ENCODE measurements around the gene LARGE1. TPM values are rescaled to one million over a fixed set of nuclear protein-coding genes. Genes with fewer than 3 reads are reported as not detected.
A peak's percentile ranks its signal among the peaks of the same experiment; 100 is the strongest.

Gene LARGE1
- total RNA-seq, 1 experiment from 2014 or later = 1.3 TPM

DNA sequence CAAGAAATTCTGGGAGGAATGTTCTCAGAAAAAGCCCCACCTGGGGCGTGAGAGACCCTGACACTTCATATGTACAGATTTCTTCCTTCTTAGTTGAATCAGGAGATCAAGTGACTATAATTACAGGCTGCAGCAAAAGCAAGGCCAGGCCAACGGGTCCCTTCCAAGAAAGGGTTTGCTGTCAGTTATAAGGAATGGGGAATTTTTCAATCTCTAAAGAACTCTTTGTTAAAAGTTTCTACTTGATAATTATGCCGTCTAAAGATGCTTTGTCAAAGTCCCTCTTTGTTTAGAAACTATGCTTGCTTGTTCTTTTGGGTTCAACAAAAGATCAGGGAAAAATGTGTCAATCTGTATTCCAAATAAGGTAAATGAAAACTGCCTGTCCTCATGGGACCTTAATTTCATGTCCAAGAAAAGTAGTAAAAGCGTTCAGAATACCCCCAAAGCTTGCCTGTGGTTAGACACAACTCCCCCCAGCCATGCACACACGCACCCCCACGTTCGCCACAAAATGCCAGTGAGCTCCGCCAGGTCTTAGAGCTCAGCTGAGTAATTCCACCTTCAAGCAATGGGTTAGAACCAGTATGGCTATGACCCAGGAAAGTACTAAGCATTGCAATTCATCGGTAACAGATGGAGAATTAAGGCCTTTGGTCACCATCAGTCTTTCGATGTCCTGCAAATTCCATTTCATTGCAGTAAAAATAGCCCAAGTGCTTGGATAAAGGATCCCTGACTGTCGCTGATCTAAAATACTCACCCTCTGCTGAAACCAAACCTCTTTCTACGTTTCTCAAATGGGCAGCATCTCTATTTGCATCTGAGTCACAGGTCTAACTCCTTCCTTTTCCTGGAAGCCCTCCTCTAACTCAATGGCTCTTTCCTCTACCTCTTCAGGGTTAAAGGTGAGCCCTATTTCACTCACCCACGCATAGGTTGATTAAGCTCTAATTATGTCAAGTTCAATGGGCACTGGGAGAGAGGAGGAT lies 442.9 kb downstream of the LARGE1 start:
- intact Hi-C loops (cut with micrococcal nuclease) = no loop called here
- no peak overlapping the region for H3K4me2 ChIP-seq (ENCODE audit: low read length)

DNA sequence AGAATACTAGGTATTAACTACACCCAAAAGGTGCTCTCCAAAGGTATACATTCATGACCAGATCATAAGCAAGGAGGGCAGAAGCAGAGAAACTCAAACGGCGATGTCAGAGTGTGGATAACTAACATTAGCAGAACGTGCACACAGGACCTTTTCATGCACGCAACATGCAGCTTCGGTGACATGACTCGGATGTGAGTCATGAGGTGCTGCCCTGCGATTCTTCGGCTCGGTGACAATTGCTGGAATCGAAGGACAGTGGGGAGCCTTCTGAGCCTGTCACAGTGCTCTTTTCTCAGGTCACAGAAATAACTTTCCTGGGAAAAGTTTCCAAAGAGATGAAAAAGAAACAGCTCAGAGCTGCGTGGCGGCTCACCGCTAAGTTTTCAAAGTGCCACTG lies 443.6 kb downstream of the LARGE1 start:
- ATAC-seq (no peak), DNase-seq (peak; percentile 19)
- H3K4me3 ChIP-seq (ENCODE audit: low read length) = no peak overlapping the region
- no peak overlapping the region for H3K4me2 ChIP-seq (ENCODE audit: low read length)
- peak overlapping the region; percentile 65 for H3K27ac ChIP-seq (ENCODE audit: low read length)
- no peaks in the 10 kb centered on the region for H4K20me1 ChIP-seq (ENCODE audit: low read length)
- no peaks in the 10 kb centered on the region for H3F3A ChIP-seq (ENCODE audit: low read length, unreplicated experiment)
- H3K9me3 ChIP-seq (ENCODE audit: low read length) = no peaks in the 10 kb centered on the region
- H3K4me1 ChIP-seq (ENCODE audit: insufficient read depth, low read length) = no peaks in the 10 kb centered on the region
- intact Hi-C loops (cut with micrococcal nuclease) = no loop called here
- no TSS peak for BruUV-seq (replicated peaks)
- no peak for TF ChIP-seq EZH2phosphoT487 (IDR thresholded peaks at IDR 0.05; ENCODE audit: borderline replicate concordance, low read length)
- TF ChIP-seq, protein P1, sequence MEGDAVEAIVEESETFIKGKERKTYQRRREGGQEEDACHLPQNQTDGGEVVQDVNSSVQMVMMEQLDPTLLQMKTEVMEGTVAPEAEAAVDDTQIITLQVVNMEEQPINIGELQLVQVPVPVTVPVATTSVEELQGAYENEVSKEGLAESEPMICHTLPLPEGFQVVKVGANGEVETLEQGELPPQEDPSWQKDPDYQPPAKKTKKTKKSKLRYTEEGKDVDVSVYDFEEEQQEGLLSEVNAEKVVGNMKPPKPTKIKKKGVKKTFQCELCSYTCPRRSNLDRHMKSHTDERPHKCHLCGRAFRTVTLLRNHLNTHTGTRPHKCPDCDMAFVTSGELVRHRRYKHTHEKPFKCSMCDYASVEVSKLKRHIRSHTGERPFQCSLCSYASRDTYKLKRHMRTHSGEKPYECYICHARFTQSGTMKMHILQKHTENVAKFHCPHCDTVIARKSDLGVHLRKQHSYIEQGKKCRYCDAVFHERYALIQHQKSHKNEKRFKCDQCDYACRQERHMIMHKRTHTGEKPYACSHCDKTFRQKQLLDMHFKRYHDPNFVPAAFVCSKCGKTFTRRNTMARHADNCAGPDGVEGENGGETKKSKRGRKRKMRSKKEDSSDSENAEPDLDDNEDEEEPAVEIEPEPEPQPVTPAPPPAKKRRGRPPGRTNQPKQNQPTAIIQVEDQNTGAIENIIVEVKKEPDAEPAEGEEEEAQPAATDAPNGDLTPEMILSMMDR (conservative IDR thresholded peaks at IDR 0.05; ENCODE audit: low read depth, low read length) = no peak
- no peak for TF ChIP-seq EZH2 (IDR thresholded peaks at IDR 0.05; ENCODE audit: low read length, unreplicated experiment)
- no peaks in the 10 kb centered on the region for H3K79me2 ChIP-seq (ENCODE audit: low read length)
- no peak overlapping the region for H2AFZ ChIP-seq (ENCODE audit: low read length)
- no peaks in the 10 kb centered on the region for H3K27me3 ChIP-seq (ENCODE audit: low read length)
- CTCF ChIA-PET = no interaction called here
- no peak overlapping the region for H3K9ac ChIP-seq (ENCODE audit: low read length)
- H3K36me3 ChIP-seq (ENCODE audit: low read depth, low read length) = no peaks in the 10 kb centered on the region
- POLR2A ChIA-PET (ENCODE audit: unreplicated experiment) = no interaction called here
- no peaks in the 10 kb centered on the region for H3K9me2 ChIP-seq (replicated peaks; ENCODE audit: low read length)

More for the DNA sequence above, 442.9 kb downstream of the LARGE1 start:
- ChIA-PET POLR2A (ENCODE audit: unreplicated experiment) (no interaction called here), CTCF (no interaction called here)
- no peaks in the 10 kb centered on the region for H3K27me3 ChIP-seq (ENCODE audit: low read length)
- no peaks in the 10 kb centered on the region for H3K9me3 ChIP-seq (ENCODE audit: low read length)
- no peaks in the 10 kb centered on the region for H3K79me2 ChIP-seq (ENCODE audit: low read length)
- H2AFZ ChIP-seq (ENCODE audit: low read length) = no peak overlapping the region
- no peak overlapping the region for H3K9ac ChIP-seq (ENCODE audit: low read length)
- H3K4me1 ChIP-seq (ENCODE audit: insufficient read depth, low read length) = no peaks in the 10 kb centered on the region
- H3K36me3 ChIP-seq (ENCODE audit: low read depth, low read length) = no peaks in the 10 kb centered on the region
- ATAC-seq (no peak), DNase-seq (no peak)
- TF ChIP-seq EZH2phosphoT487 (IDR thresholded peaks at IDR 0.05; ENCODE audit: borderline replicate concordance, low read length) (no peak), EZH2 (IDR thresholded peaks at IDR 0.05; ENCODE audit: low read length, unreplicated experiment) (no peak)
- TF ChIP-seq, protein P1 (conservative IDR thresholded peaks at IDR 0.05; ENCODE audit: low read depth, low read length) = no peak
- H3K9me2 ChIP-seq (replicated peaks; ENCODE audit: low read length) = no peaks in the 10 kb centered on the region
- H3K4me3 ChIP-seq (ENCODE audit: low read length) = no peak overlapping the region
- no TSS peak for BruUV-seq (replicated peaks)
- H4K20me1 ChIP-seq (ENCODE audit: low read length) = no peaks in the 10 kb centered on the region
- peak overlapping the region; percentile 65 for H3K27ac ChIP-seq (ENCODE audit: low read length)
- no peaks in the 10 kb centered on the region for H3F3A ChIP-seq (ENCODE audit: low read length, unreplicated experiment)

DNA sequence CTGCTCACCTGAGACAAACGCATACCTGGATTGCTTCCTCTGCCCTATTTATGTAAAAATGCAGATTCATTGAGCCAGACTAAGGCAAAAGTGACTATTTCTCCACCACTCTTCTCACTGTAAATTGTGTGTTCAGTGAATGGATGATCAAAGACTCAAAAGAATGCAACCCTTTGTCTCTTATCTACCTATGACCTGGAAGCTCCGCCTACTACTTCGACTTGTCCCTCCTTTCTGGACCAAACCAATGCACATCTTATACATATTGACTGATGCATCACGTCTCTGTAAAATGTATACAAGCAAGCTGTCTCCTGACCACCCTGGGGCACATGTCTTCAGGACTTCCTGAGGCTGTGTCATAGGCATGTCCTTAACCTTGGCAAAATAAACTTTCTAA lies 444.1 kb downstream of the LARGE1 start:
- H3K9ac ChIP-seq (ENCODE audit: low read length) = no peak overlapping the region
- TF ChIP-seq, protein P1 (conservative IDR thresholded peaks at IDR 0.05; ENCODE audit: low read depth, low read length) = no peak
- TF ChIP-seq EZH2phosphoT487 (IDR thresholded peaks at IDR 0.05; ENCODE audit: borderline replicate concordance, low read length) = no peak
- no peak for TF ChIP-seq EZH2 (IDR thresholded peaks at IDR 0.05; ENCODE audit: low read length, unreplicated experiment)
- H3K36me3 ChIP-seq (ENCODE audit: low read depth, low read length) = no peaks in the 10 kb centered on the region
- H3K9me3 ChIP-seq (ENCODE audit: low read length) = no peaks in the 10 kb centered on the region
- H3K79me2 ChIP-seq (ENCODE audit: low read length) = no peaks in the 10 kb centered on the region
- H3K9me2 ChIP-seq (replicated peaks; ENCODE audit: low read length) = no peaks in the 10 kb centered on the region
- H3K4me3 ChIP-seq (ENCODE audit: low read length) = no peak overlapping the region
- peak overlapping the region; percentile 65 for H3K27ac ChIP-seq (ENCODE audit: low read length)
- no peaks in the 10 kb centered on the region for H4K20me1 ChIP-seq (ENCODE audit: low read length)
- ATAC-seq (no peak), DNase-seq (peak; percentile 15)
- no TSS peak for BruUV-seq (replicated peaks)
- H3F3A ChIP-seq (ENCODE audit: low read length, unreplicated experiment) = no peaks in the 10 kb centered on the region
- ChIA-PET CTCF (no interaction called here), POLR2A (ENCODE audit: unreplicated experiment) (no interaction called here)
- intact Hi-C loops (cut with micrococcal nuclease) = no loop called here
- no peaks in the 10 kb centered on the region for H3K27me3 ChIP-seq (ENCODE audit: low read length)
- H3K4me1 ChIP-seq (ENCODE audit: insufficient read depth, low read length) = no peaks in the 10 kb centered on the region
- no peak overlapping the region for H3K4me2 ChIP-seq (ENCODE audit: low read length)
- H2AFZ ChIP-seq (ENCODE audit: low read length) = no peak overlapping the region
